Stimulated activated CD8-positive, alpha-beta memory T cell treated with anti-CD3 and anti-CD28 coated beads, Interleukin-4, amount 100 ng/mL, for 4 hours (primary cell): ENCODE measurements around the gene GRAMD4.

Source experiments
- DNase-seq, 2 donors: peaks; one replicate each; pipeline ENCODE4 v3.0.0-alpha.2; 2020; ENCODE audit warnings: low read depth in 2 of 2, low spot score in 1 of 2

GRAMD4 gene

DNA sequence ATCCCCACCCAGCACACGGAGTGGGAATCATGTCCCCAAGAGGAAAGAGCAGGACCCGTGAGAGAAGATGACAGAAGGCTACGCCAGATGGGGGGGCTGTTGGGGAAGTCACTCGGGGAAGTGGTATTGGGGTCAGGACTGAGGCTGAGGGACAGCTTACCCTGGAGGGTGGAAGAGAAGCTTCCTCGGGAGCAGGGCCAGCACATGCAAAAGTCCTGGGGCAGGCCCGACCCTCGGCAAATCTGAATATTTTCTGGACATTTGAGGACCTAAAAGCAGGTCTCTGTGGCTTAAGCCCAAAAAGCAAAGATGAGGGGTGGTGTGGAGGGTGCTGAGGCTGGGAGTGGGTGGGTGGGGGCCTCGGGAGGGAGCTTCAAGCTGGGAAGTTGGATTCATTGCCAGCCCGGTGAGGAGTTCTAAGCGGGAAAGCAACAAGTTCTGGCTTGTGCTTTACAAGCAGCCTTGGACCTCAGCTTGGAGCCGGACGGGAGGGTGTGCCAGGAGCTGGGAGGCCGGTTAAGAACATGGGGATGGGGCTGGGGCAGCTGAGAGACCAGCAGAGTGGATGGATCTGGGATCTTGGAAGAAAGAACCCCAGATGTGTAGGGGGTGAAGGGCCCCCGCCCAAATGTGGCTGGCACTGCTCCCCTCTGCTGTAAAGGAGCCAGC, 34.9 kb downstream of the GRAMD4 start:
- DNase-seq, result no peak

DNA sequence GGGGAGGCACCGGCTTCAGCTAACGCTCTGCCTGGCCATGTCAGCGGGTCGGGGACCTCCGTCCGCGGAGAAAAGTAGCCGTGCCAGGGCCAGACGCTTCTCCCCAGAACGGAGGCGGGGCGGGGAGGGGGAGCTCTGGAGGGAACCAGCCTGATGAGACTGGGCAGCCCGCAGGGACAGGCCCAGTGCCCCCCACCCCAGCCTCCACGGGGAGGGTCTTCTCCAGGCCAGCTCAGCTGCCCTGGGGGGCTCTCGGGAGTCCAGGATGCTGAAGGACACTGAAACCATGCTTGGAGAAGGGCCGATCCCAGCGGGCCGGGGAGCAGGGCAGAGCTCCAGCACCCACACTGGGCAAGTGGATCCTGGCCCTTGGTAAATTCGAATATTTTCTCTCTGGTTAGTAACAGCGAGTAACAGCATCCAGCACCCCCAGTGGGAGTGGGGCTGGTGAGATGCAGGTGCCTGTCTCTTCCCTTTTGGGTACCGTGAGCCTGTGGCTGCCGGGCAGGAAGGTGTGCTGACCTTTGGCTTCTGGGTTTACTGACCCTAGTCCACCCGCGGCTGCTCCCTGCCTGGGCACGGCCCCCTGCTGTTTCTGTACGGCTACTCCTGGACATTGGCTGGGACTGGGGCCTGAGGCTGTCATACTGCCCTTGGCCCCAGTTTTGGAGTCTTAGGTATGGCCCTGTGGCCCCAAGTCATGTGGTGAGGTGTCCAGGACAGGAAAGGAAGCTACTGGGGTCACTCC, 35.8 kb downstream of the GRAMD4 start:
- DNase-seq, result no peak

DNA sequence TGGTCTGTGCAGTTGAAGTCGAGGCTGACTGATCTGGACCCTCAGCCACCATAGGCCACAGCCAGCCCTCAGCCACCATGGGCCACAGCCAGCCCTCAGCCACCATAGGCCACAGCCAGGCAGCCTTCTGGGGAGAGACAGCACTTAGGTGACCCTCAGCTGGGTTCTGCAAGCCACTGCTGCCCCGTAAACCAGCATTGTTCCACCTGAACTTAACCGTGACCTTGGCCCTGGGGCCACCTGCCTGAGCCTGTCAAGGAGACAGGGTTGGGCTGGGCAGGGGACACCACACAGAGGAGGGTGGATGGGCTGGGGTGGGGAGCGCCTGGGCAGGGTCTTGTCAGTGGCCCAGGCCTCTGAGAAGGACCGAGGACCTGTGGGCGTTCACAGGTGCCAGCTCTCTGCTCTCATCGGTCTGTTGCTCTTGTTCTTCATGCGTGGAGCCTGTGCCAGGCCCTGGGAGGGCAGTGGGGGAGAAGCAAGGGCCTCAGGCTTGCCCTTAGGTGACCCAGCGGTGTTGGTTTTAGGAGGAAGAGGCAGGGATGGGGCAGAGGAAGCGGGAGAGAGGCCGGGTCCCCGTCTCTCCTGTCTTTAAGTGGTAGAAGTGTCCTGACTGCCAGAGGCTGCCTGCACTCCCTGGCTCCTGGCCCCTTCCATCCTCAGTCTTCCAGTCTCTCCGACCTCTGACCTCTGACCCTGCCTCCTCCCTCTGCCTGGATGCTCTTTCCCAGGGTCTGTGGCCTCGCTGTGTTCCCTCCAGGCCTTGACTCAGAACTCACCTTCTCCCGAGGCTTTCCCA, 36.9 kb downstream of the GRAMD4 start:
- no peak for DNase-seq

DNA sequence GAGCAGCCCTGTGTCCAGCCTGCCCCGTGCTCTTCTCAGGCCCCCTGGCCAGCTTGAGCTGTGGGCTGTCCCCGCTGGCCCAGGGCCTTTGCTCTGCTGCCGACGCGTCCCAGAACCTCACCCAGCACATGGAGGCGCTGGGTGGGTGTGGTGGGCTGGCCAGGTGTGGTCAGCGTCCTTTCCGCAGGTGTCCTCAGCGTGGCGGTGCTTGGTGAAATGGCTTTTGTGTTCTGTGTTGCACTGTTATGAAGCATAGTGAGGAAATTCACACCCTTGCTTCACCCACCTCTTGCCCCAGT, 37.4 kb downstream of the GRAMD4 start:
- DNase-seq, result no peak

DNA sequence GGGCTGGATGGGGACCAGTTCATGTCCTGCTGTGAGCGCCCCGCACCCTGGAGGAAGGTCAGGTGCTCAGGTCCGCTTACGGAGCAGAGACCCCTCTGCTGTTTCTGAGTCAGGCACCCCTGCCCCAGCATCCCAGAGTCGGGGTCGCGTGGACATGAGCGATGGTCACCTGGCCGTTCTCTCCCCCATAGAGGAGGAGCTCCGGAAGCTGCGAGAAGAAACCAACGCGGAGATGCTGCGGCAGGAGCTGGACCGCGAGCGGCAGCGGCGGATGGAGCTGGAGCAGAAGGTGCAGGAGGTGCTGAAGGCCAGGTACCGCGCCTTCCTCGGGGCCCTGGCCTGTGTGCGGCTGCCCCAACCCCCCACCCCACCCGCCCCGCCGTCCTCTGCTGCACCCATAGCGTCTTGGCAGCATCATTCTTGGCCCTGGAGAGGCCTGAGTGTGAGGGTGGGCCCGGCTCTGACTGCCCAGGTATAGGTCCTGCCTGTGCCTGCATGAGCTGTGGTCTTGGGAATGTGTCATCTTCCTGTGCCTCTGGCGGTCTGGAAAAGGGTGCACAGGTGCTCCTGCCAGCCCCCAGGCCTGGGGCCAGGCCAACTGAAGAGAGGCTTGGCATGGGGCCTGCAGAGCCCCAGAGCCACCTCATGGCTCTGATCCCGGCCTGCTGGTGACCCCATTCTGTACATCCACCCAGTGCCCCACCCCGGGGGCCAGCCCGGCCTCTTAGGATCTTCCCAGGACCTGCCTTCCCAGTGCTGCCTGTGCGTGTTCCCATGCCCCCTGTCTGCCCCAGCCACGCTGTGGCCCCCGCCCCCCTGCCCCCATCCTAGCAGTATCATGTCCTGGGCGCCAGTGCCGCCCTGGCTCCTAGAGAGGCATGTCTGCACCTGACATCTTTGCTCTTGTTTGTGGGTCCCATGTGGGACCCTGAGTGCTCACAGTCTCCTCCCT, 38.1 kb downstream of the GRAMD4 start:
- no peak for DNase-seq

DNA sequence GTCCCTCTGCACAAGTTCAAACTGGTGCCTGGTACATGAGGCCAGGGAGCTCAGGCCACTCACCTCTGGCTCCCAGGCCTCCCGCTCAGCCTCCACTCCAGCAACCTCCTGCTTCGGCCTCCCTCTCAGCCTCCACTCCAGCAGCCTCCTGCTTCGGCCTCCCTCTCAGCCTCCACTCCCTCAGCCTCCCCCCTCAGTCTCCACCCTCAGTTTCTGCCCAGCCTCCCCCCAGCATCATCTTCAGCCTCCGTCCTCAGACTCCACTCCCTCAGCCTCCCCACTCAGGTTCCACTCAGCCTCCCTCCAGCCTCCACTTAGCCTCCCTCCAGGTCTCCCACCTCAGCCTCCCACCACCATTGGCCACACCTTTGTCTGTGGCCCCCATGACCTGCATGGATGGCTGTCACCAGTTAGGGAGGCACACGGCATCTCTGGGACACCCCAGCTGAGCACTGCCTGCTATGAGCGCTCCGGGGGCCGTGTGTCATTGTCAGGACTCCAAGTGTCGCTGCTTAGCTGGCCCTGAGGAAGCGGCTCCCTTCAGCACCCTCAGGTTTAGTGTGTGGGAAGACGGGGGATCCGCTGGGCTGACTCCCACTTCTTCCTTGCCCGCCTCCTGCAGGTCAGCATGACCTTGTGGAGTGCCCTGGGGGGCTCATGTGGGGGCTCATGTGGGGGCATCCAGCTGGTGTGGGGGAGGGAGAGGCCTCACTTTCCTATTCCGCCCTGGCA, 39.0 kb downstream of the GRAMD4 start:
- no peak for DNase-seq

DNA sequence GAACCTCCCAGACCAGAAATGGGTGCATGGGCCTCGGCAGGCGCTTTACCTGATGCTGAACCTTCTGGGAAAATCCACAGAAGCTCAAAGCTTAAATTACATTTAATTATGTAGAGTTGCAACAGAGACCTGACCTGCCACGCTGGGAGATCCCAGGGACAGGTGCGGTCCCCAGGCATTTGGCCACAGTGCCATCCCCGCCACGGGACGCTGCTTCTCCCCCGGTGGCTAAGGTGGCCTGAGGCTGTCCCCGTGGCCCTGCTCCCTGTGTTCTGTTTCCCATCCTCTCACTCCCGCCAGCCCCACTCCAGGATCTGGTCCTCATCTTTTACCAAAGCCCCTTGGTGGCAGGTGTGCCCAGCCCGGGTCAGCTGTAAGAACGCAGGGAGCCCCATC, 39.6 kb downstream of the GRAMD4 start:
- no peak for DNase-seq

DNA sequence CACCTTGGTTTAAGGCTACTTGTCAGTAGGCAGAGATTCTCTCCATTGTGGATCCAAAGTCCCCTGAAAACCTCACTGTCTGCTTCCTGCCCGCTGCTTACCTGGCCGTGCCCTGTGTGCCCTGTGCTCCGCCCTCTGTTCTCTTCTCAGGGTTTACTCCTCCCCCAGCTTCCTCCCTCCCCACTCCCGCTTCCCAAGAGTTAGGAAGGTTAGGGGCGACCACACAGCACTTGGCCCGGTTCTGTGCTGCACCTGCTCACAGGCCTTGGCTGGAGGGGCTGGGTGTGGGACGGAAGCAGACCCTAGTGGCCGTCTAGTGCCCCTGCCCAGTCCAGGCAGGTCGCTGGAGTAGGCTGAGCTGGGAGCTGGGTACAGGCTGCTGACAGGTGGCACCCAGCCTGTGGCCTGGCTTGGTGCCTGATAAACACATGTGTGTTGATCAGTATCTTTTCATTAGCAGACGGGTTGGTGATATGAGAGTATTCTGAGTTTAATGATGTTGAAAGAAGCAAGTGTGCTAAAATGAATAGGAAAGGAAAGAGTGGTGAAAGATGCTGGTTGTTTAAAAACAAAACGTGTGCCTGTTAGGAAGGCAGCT, 40.5 kb downstream of the GRAMD4 start:
- no peak for DNase-seq

DNA sequence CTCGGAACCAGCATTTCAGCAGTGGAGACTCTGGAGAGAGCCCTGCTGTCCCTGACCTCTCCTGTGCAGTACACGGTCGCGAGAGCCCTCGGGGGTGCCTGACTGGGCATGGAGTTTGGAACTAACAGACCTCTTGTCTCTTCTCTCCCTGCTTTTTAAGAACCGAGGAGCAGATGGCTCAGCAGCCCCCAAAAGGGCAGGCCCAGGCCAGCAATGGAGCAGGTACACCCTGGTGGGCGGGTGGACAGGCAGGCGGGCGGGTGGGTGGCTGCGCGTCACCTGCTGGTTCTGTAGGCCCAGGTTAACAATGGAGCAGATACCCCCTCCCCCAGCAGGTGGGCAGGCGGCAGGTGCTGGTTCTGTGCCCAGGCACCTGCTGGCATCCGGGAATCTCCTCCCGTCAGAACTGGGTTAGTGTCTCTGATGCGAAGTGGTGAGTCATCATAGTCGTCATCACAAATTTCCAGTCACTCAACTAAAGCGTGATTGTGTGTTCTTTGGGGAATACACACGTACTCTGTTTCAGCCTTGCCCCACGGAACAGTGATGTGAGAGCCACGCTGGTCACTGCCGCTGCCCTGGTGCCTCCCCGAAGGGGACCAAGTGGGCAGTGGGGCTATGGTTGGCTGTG, 41.1 kb downstream of the GRAMD4 start:
- DNase-seq, result peak in 1 of 2 donors; percentile 23

DNA sequence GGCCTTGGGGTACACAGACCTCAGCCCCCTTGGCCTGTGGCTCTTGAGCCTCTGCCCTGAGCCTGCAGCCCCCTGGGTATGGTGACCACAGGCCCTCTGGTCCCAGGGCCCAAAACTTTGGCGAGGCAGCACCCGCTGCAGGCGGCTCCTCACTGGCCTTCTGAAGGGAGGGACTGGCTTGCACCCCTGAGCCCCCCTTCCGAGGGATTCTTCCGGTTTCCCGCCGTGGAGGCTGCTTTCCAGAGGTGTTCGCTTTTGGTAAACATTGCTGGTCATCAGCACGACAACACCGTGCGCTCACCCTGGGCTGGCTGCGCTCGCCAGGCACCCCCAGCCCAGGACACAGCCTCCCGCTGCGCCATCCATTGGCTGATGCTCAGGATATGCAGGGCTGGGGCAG, 42.0 kb downstream of the GRAMD4 start:
- no peak for DNase-seq

DNA sequence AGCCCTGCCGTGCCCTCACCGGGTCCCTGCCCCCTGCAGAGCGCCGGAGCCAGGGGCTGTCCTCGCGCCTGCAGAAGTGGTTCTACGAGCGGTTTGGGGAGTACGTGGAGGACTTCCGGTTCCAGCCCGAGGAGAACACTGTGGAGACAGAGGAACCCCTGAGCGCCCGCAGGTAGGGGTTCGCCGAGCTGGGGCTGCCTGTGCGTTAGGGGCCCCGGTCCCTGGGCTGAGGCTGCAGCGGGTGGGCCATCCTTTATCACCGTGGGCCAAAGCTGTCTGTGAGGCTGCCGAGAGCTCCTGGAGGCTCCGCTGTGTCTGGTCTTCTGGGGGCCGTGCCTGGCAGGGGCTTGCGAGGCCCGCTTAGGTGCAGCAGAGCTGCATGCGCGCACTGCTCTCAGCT, 42.8 kb downstream of the GRAMD4 start:
- DNase-seq, result no peak

DNA sequence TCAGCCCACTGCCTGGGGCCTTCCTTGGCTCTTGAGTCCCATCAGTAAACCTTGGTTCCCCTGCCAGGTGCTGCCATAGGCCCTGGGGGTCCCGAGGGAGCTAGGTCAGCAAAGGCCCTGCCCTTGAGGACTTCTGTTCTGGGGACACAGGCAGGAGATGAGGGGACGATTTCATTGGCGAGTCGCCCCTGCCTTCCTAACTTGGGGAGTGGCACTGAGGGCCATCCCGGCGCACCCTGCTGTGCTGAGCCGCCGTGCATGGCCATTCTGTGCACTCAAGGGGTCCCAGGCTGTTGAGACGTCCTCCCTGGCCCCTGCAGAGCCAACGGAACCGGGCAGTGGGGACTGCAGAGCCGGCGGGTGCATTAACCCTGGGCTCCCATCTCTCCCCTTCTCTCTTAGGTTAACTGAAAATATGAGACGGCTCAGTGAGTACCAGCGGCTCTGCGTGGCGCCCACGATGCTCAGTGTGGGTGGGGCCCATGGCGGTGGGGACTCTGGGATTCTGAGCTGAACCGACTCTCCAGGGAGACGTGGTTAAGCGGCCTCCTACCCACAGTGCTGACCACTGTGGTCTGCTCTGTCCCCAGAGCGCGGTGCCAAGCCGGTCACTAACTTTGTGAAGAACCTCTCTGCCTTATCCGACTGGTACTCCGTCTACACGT, 43.4 kb downstream of the GRAMD4 start:
- DNase-seq, result no peak

DNA sequence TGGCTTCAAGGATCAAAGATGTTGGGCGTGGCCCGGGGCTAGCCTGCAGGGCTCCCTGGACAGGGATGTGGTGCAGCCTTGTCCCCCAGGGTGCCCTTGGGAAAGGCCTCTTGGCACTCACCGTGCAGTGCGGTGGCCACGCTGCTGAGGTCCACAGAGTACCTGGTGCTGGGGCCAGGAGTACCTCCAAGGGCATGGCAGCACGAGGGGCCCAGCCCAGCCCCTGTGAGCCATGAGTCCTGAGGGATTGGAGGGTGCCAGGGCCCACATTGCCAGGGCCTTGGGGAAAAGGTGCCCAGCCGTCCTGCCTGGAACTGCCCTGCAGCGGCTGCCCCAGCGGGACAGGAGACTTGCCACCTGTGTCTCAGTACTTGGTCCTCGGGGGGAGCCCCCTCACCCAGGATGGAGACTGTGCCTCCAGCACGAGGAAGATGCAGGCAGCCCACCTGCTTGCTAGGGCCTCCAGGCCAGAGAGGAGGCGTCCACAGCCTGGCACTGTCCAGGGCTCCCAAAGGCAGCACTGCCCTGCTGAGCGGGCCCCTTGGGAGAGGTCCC, 44.2 kb downstream of the GRAMD4 start:
- DNase-seq, result no peak

DNA sequence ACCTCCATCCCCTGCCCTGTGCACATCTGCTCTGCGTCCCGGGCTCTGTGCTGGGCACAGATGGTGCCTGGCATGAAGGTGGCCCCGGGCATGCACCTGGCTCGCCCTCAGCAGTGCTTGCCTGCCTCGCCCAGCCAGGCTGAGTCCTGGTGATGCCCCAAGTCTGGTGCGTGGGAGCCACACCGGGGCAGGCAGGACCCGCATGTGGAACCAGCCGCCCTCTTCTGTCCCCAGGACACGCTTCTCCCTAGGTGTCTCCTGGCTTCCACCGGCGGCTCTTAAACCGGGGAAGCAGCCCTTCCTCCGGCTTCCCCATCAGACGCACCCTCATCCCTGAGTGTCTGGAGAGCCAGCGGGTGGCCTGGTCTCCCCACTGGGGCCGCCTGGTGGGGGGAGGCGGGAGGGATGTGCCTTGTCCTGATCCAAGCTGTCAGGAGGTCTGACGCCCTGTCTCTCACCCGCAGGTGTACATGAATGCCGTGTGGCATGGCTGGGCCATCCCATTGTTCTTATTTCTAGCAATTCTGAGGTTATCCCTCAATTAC, 45.0 kb downstream of the GRAMD4 start:
- DNase-seq, result no peak

DNA sequence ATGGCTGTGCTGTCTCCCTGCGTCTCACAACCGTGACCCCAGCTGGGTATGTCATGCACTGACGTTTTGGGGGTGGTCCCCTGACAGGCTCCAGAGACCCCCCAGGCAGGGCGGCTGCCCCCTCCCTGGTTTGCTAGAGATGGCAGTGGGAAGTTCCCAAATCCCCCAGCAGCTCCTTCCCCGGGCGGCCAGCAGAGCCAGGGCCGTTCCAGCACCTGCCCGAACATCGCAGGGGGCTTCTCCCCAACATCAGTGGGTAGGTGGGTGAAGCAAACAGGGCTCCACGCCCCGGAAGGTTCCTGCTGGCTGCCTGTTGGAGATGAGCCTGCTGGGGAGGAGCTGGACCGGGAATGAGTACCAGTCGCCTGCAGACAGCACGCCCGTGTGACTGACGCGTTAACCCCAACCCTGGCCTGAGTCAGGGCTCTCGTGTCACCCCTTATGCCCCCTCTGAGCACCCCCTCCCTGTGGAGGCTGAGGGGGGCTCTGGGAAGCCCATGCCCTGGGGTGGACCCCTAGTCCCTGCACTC, 45.6 kb downstream of the GRAMD4 start:
- no peak for DNase-seq

DNA sequence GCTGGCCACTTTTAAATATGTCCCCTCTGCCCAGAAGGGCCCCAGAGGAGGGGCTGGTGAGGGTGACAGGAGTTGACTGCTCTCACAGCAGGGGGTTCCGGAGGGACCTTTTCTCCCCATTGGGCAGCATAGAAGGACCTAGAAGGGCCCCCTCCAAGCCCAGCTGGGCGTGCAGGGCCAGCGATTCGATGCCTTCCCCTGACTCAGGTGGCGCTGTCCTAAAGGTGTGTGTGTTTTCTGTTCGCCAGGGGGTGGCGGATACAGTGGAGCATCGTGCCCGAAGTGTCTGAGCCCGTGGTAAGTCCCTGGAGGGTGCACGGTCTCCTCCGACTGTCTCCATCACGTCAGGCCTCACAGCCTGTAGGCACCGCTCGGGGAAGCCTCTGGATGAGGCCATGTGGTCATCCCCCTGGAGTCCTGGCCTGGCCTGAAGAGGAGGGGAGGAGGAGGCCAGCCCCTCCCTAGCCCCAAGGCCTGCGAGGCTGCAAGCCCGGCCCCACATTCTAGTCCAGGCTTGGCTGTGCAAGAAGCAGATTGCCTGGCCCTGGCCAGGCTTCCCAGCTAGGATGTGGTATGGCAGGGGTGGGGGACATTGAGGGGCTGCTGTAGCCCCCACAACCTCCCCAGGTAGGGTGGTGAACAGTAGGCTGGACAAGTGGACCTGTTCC, 46.5 kb downstream of the GRAMD4 start:
- DNase-seq, result no peak

DNA sequence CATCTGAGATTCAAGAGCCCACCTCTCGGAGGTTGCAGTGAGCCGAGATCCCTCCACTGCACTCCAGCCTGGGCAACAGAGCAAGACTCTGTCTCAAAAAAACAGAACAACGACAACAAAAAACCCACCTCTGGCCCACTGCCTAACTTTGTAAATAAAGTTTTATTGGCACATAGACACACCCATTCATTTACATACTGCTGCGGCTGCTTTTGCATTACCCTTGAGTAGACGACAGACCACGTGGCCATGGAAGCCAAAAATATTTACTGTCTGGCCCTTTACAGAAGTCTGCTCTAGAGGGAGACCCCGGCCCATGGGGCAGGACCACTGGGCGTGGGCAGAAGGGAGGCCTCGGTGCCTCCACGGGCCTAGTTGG, 47.0 kb downstream of the GRAMD4 start:
- DNase-seq, result no peak

DNA sequence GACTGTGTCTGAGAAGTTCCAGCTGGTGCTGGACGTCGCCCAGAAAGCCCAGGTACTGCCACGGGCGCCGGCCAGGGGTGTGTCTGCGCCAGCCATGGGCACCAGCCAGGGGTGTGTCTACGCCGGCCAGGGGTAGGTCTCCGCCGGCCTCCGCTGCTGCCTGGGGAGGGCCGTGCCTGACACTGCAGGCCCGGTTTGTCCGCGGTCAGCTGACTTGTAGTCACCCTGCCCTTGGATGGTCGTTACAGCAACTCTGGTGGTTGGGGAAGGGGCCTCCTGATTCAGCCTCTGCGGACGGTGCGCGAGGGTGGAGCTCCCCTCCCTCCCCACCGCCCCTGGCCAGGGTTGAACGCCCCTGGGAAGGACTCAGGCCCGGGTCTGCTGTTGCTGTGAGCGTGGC, 47.9 kb downstream of the GRAMD4 start:
- no peak for DNase-seq
